Measurements from ENCODE around the gene EYS. TPM values are rescaled to one million over a fixed set of nuclear protein-coding genes. Genes with fewer than 3 reads are reported as not detected.
A peak's percentile ranks its signal among the peaks of the same experiment; 100 is the strongest.

The EYS gene
- total and polyA plus RNA-seq, 2 of the 13 experiments (the other 11 are each of a cell fraction or from before 2014, with no cell fraction given) = 0.04 to 0.07 TPM

- TF ChIP-seq NFAT5 (CRISPR knock-in tag; IDR thresholded peaks at IDR 0.05) = no peak
- TF ChIP-seq ZNF24 (IDR thresholded peaks at IDR 0.05) = no peak
- no peak for TF ChIP-seq ZNF569 (CRISPR knock-in tag; IDR thresholded peaks at IDR 0.05; ENCODE audit: borderline replicate concordance)
- no peak for TF ChIP-seq ZBTB4 (CRISPR knock-in tag; IDR thresholded peaks at IDR 0.05; ENCODE audit: borderline replicate concordance)
- TF ChIP-seq NFATC3 (CRISPR knock-in tag; IDR thresholded peaks at IDR 0.05) = no peak
- no peak for TF ChIP-seq IRX3 (CRISPR knock-in tag; IDR thresholded peaks at IDR 0.05; ENCODE audit: borderline replicate concordance, low read depth)
- TF ChIP-seq SRSF9 (IDR thresholded peaks at IDR 0.05; ENCODE audit: borderline replicate concordance, insufficient read depth, low read depth, low read length, poor library complexity, severe bottlenecking) = no peak
- no peak for TF ChIP-seq KLF11 (CRISPR knock-in tag; IDR thresholded peaks at IDR 0.05)
- no peak for TF ChIP-seq TCF12 (IDR thresholded peaks at IDR 0.05)
- TF ChIP-seq TCF12 (CRISPR knock-in tag; IDR thresholded peaks at IDR 0.05) = no peak
- TF ChIP-seq MTF2 (CRISPR knock-in tag; IDR thresholded peaks at IDR 0.05; ENCODE audit: borderline replicate concordance) = no peak
- no peak for TF ChIP-seq ELF4 (CRISPR knock-in tag; IDR thresholded peaks at IDR 0.05; ENCODE audit: borderline replicate concordance)
- no peak for TF ChIP-seq ZNF816 (CRISPR knock-in tag; IDR thresholded peaks at IDR 0.05; ENCODE audit: borderline replicate concordance)
- TF ChIP-seq SMAD9 (CRISPR knock-in tag; IDR thresholded peaks at IDR 0.05) = no peak
- peak; percentile 89; the same call in 1 of the 2 replicates for TF ChIP-seq ZNF792 (CRISPR knock-in tag; IDR thresholded peaks at IDR 0.05)
- no peak for TF ChIP-seq ZHX1 (CRISPR knock-in tag; IDR thresholded peaks at IDR 0.05; ENCODE audit: low read depth)
- TF ChIP-seq ZNF143 (CRISPR knock-in tag; IDR thresholded peaks at IDR 0.05) = no peak
Observed at GRCh38 chr6:63941747-63942470, 1765.1 kb downstream of the EYS start (continued).

Measured in HepG2 (cell line).